Occipital lobe (tissue), 2 donors: ENCODE measurements around the gene BDH1. TPM values are rescaled to one million over a fixed set of nuclear protein-coding genes. Genes with fewer than 3 reads are reported as not detected.
A peak's percentile ranks its signal among the peaks of the same experiment; 100 is the strongest.
"Not testable (repeated sequence)": the region's sequence is repeated elsewhere in the genome, so short reads cannot be mapped to it uniquely, and the experiment has no call there.

Experiments used
- DNase-seq: peaks from one replicate; lab custom pipeline; 2025; lab: John Stamatoyannopoulos, UW
- total RNA-seq: library from RNA; depleted of rRNA; stranded (reverse); fragments of >200 nt; gene quantifications from one replicate; pipeline ENCODE4 v1.2.3, GENCODE V29; 2014

The BDH1 gene
- total RNA-seq, 1 donor from 2014 or later, result 10.8 TPM

- DNase-seq, result no peak
Observed at GRCh38 chr3:197578376-197578775, 22.6 kb upstream of the BDH1 start.

GRCh38 chr3:197577366-197578074, 21.8 kb upstream of the BDH1 start:
- no peak for DNase-seq

GRCh38 chr3:197576838-197577237, 21.1 kb upstream of the BDH1 start:
- no peak for DNase-seq

GRCh38 chr3:197575362-197575761, 19.6 kb upstream of the BDH1 start:
- no peak for DNase-seq

GRCh38 chr3:197574396-197574991, 18.7 kb upstream of the BDH1 start:
- not testable (repeated sequence) for DNase-seq

- no peak for DNase-seq
Observed at GRCh38 chr3:197573048-197573767, 17.4 kb upstream of the BDH1 start.

GRCh38 chr3:197571880-197572172, 16.1 kb upstream of the BDH1 start:
- not testable (repeated sequence) for DNase-seq

- not testable (repeated sequence) for DNase-seq
Observed at GRCh38 chr3:197571074-197571879, 15.5 kb upstream of the BDH1 start.

- DNase-seq, result not testable (repeated sequence)
Observed at GRCh38 chr3:197569433-197569832, 13.7 kb upstream of the BDH1 start.

GRCh38 chr3:197567904-197568681, 12.3 kb upstream of the BDH1 start:
- DNase-seq, result no peak

GRCh38 chr3:197566155-197566554, 10.4 kb upstream of the BDH1 start:
- not testable (repeated sequence) for DNase-seq

- DNase-seq, result no peak
Observed at GRCh38 chr3:197564097-197564843, 8.5 kb upstream of the BDH1 start.

GRCh38 chr3:197562398-197563251, 6.9 kb upstream of the BDH1 start:
- DNase-seq, result no peak

- DNase-seq, result no peak
Observed at GRCh38 chr3:197561926-197562325, 6.2 kb upstream of the BDH1 start.

- no peak for DNase-seq
Observed at GRCh38 chr3:197559651-197560050, 3.9 kb upstream of the BDH1 start.

GRCh38 chr3:197554562-197555280, 1.0 kb downstream of the BDH1 start:
- DNase-seq, result peak; percentile 98

GRCh38 chr3:197554196-197554561, 1.6 kb downstream of the BDH1 start:
- no peak for DNase-seq

GRCh38 chr3:197552198-197552597, 3.6 kb downstream of the BDH1 start:
- DNase-seq, result no peak

- no peak for DNase-seq
Observed at GRCh38 chr3:197550489-197550888, 5.3 kb downstream of the BDH1 start.
